NOMO-1 treated with dmso at 0.1 percent for 144 hours (cell line): ENCODE data around the gene CCR8.

Experiments used
- DNase-seq: peaks from one replicate; lab custom pipeline; 2025; ENCODE audit not compliant: unreplicated experiment; lab: John Stamatoyannopoulos, UW

Gene CCR8, protein sequence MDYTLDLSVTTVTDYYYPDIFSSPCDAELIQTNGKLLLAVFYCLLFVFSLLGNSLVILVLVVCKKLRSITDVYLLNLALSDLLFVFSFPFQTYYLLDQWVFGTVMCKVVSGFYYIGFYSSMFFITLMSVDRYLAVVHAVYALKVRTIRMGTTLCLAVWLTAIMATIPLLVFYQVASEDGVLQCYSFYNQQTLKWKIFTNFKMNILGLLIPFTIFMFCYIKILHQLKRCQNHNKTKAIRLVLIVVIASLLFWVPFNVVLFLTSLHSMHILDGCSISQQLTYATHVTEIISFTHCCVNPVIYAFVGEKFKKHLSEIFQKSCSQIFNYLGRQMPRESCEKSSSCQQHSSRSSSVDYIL

GRCh38 chr3:39329493-39329892 lies at the start of gene CCR8:
CCR8 (plus strand) TSS chr3:39329709; CDS start chr3:39332332, 2,623 bp downstream.
- DNase-seq = no peak

- DNase-seq = peak; percentile 52
Observed at GRCh38 chr3:39279745-39280517, 49.6 kb upstream of the CCR8 start, which contains the start of gene CX3CR1. CX3CR1 (minus strand) TSS chr3:39280036; CDS start chr3:39266509, 13,527 bp downstream.

- DNase-seq = no peak
Observed at GRCh38 chr3:39280571-39280970, 48.9 kb upstream of the CCR8 start.

DNA sequence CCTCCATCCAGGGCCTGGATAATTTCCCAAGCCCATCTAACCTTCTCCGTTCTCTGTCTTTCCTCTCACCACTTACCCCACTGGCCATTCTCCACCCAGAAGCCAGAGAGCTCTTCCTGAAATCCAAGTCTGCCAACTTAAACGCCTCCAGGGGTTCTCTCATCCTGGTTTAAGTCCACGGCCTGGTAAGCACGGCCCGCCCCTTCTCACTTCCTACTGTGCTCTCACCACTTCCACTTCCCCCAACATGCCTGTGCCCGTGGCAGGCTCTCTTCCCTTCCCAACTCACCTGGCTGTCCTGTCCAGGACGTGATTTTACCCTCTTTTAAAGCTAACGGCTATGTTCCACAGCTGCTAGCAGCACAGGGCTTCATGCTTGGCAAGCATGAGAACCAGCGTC lies 48.0 kb upstream of the CCR8 start:
- no peak for DNase-seq

DNA sequence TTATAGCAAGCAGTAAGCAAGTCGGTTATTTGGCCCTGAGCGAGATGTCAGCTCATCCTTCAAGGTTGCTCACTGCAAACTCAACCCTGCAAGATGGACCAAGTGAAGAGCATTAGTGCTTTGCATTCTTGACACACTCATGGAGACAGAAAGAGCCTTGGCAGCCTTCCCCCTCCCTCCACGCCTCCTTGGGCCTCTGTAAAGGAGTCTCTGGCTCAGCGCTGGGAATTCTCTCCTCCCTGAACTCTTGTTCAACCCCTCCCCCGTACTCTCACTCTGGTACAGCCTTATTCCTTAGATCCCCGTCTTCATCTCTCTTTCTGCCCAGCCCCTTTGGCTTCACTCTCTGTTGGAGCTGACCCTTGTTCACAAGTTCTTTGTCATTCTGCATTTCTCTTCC lies 47.5 kb upstream of the CCR8 start:
- DNase-seq = no peak

- peak; percentile 13 for DNase-seq
Observed at GRCh38 chr3:39284457-39284881, 45.0 kb upstream of the CCR8 start.

DNA sequence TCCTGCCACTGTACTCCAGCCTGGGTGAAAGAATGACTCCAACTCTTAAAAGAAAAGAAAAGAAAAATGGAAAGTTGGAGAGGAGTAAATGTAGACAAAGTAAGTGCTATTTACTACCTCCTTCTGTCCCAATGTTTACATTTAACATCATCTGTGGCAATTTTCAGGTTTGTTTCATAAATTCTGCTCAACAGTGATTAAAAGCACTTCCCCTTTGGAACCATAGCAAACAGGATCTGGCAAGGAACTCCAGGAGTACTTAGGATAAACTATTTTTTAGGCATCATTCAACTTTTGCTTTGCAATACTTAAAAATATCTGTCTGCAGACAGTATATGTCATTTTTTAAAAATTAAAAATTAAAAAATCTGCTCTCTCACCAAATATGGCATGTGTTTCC lies 44.2 kb upstream of the CCR8 start:
- DNase-seq = no peak

DNA sequence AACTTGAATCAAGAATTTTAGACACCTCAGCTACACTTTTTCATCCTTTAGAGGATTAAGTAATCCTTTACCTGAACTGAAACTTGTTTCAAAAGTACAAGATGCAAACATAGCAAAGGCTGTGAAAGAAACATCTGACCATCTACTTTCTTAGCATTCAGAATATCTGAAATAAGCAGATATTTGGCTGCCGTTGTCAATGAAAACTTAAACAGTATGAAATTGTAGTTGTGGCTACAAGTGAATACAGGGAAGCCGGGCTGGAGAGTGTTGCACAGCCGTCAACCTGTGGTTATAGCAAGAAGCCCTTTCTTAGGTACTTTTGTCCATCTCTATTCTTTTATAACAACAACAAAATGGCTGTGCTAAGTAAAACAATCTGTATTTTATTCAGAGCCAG lies 42.7 kb upstream of the CCR8 start:
- no peak for DNase-seq

DNA sequence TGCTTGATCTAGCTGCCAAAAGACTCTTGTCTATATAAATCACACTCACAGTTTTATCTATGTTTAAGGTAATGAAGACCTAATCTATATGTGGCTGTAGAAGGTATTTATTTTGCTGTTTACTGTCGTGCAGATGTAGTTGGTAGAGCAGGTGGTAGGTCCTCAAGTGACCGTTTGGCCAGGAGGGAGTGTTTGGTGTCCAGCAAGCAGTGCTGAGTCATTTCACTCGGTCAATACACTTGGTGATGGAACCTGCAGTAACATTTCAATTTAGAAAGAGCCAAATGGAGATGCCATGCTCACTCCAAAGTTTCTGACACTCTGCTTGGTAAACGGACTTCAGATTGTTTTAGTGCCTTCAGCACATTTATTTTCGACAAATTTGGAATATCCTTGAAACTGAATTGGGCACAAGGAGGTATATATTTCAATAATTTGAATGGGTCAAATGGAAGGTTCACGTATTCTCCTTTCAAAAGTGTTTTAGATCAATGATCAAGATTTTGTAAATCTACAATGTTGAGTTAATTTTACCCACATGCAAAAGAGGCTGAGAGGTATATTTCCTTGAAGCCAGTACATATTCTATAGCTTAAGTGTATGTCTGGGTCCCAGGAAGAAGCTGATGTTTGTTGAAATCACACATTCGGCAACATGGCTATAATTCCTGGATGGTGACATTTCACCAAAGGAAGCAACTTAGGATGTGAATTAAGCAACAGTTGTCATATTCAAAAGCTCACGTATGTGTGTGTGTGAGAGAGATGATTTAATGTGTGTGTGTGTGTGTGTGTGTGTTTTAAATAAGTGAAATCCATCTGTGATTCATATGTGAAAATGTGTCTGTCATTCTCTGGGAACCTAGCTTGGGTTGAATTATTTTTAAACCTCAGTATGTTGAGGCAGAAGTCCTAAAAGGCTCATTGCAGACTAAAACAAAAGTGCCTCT lies 42.0 kb upstream of the CCR8 start:
- DNase-seq = no peak

DNA sequence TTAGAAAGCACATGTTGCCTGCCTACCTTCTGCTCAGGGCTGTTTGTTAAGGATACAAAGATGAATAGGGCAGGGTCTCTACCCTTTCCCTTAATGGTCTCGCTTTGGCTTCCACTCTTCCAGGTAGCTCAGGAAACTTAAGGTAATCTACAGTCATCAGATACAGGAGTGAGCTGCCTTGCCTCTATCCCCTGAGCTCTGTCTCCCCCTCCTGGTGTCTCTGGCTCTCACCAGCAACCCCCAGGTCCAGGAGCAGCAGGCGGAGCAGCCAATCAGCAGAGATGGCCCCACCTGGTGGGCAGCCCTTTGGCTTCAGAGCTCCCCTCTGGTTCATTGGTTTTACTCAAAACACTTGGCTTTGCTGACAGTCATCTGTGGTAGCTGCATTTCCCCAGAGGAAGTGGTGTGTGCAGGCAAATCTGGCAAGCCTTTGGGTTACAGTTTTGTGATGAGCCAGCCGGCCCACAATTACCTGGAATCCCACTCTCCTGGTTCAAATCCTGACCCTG lies 41.2 kb upstream of the CCR8 start:
- DNase-seq = peak; percentile 74

DNA sequence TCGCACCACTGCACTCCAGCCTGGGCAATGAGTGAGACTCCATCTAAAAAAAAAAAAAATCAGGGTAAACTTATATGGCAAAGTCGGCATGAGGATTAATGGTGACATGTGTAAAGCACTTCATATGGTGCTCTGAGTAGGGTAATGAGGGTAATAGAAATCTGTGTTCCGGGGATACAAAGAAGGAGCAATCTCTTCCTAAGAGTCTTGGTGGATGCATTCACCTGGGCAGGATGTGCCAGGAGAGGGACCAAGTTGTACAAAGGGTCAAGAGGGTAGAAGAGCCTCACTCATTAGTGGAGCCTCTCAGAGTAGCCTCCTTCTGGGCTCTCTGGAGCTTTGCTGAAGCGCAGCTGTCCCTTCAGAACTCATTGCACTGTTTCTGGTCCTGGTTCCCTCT lies 40.4 kb upstream of the CCR8 start:
- no peak for DNase-seq

DNA sequence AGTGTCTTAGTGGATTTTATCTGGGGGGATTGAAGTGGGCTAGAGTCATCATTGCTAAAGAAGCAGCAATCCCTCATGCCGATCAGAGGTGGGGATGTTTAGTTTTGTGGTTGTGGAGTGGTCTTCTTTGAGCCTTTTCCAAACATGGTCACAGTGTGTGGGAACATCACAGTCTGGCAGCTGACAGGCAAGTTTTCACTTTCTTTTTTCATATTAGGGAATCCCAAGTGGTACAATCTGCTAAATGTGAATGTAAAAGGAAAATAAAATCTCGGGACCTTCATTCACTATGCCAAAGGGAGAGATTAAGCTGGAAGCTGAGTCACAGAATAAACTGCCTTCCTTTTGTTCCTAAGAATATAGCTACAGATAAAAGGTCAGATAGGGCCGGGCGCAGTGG lies 39.3 kb upstream of the CCR8 start:
- no peak for DNase-seq

GRCh38 chr3:39291903-39292329 lies 37.6 kb upstream of the CCR8 start:
- peak; percentile 22 for DNase-seq

- DNase-seq = no peak
Observed at GRCh38 chr3:39292961-39293360, 36.5 kb upstream of the CCR8 start.

- DNase-seq = no peak
Observed at GRCh38 chr3:39294446-39295183, 34.9 kb upstream of the CCR8 start.

DNA sequence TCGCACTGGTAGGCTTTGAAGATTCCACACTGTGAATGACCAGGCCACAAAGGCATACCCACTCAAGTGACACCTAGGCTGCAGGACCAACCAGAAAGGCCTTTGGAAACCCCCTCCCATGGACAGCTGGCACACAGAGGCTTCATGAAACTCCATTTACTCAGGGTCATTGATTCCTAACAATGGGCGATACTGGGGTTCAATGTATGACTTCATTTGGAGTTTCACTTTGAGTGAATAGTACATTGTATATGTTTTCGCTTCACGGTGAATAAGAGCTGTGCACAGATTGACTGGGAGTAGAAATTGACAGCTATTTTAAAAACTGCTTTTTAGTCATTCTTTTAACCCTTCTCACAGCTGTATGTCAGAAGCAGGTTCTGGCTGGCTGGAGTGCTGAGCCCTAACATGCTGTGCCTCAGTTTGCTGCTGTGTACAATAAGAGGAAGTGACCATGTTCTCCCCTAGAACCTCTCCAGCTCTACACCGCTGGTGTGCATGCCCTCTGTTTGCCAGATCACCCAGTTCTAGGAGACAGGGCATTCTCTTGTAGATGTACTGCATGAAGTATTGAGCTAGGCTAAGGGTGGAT lies 34.2 kb upstream of the CCR8 start:
- DNase-seq = no peak

GRCh38 chr3:39296197-39297077 lies 33.1 kb upstream of the CCR8 start:
- DNase-seq = no peak

DNA sequence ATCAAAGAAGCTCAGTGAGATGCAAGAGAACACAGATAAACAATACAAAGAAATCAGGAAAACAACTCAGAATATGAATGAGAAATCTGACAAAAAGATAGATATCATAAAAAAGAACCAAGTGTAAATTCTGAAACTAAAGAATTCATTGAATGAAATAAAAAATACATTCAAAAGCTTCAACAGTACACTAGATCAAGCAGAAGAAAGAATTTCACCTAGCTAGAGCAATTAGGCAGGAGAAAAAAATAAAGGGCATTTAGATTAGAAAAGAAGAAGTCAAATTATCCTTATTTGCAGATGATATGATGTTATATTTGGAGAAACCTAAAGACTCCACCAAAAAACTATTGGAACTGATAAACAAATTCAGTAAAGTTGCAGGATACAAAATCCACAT lies 30.2 kb upstream of the CCR8 start:
- no peak for DNase-seq

DNA sequence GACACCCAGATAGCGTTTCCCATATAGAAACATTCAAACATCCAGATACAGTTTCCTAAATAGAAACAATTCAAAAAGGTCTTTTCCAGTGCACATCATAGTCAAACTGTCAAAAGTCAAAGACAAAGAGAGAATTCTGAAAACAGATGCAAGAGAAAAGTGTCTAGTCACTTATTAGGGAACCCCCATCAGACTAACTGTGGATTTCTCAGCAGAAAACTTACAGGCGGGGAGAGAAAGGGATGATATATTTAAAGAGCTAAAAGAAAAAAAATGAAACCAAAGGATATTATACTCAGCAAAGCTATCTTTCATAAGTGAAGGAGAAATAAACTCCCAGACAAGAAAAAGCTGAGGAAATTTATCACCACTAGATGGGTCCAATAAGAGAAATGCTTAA lies 27.3 kb upstream of the CCR8 start:
- DNase-seq = no peak
